ENCODE data around the gene EXOC6B.
A peak's percentile ranks its signal among the peaks of the same experiment; 100 is the strongest.

EXOC6B gene

DNA sequence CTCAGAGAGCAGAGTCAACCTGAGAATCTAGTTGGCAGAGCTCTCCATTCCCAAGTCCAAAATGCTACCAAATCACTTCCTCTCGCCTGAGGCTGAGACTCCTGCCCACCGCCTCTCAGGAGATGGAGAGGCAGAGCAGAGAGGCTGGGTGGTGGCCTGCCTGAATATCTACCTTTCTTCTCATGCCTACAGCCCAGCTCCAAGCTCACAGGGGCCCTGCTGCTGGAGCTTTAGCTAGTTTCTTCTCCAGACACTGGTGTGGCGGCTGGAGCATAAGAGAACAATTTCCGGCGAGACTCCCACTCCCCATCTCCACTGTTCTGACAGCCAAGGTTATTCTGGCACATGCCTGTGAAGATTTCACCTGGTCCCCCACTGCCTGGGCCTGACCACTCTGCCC, 670.1 kb downstream of the EXOC6B start:
- peaks cover 34 to 46% of the 10 kb centered on the region in 2 donors for H3K27me3 ChIP-seq (ENCODE audit: control insufficient read depth in 1 of 2, insufficient read depth in 2 of 2, low read length in 2 of 2)

DNA sequence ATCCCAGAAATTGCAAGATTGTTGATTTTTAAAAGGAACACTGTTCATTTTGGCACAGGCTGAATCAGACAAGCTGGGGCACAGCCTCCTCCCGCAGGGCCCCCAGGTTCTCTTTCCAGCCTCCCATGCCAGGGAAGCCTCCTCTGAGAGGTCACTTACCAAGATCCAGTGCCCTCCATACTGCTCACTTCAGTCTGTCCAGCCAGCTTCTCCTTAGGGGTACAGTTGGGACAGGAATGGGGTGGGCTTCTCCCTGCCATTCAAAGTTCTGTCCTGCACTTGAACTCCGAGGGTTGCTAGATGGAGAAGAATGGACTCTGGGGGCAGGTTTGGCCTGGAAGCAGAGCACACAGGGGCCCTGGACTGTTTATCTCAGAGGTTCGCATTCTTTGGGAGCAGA, 670.7 kb downstream of the EXOC6B start:
- no peaks in the 10 kb centered on the region for H3K36me3 ChIP-seq (ENCODE audit: control insufficient read depth in 2 of 2, insufficient read depth in 2 of 2, low read length in 2 of 2)
- no peak overlapping the region for H3K4me3 ChIP-seq (ENCODE audit: low read length in 2 of 2)
- no peaks in the 10 kb centered on the region for H3K9me3 ChIP-seq (ENCODE audit: control insufficient read depth in 2 of 2, low read length in 2 of 2)
- no peak overlapping the region for H3K9ac ChIP-seq (ENCODE audit: low read length in 2 of 2)
- H3K27me3 ChIP-seq (ENCODE audit: control insufficient read depth in 1 of 2, insufficient read depth in 2 of 2, low read length in 2 of 2) = peaks cover 39 to 50% of the 10 kb centered on the region in 2 donors
- H3K27ac ChIP-seq (ENCODE audit: low read length) = no peak overlapping the region
- peaks cover 5% of the 10 kb centered on the region for H3K4me1 ChIP-seq (ENCODE audit: control insufficient read depth, insufficient read depth, low read length)

More for the DNA sequence above, 670.1 kb downstream of the EXOC6B start:
- no peak overlapping the region for H3K4me3 ChIP-seq (ENCODE audit: low read length in 2 of 2)
- H3K9me3 ChIP-seq (ENCODE audit: control insufficient read depth in 2 of 2, low read length in 2 of 2) = no peaks in the 10 kb centered on the region
- no peak overlapping the region for H3K9ac ChIP-seq (ENCODE audit: low read length in 2 of 2)
- no peaks in the 10 kb centered on the region for H3K4me1 ChIP-seq (ENCODE audit: control insufficient read depth, insufficient read depth, low read length)
- no peaks in the 10 kb centered on the region for H3K36me3 ChIP-seq (ENCODE audit: control insufficient read depth in 2 of 2, insufficient read depth in 2 of 2, low read length in 2 of 2)
- H3K27ac ChIP-seq (ENCODE audit: low read length) = no peak overlapping the region

DNA sequence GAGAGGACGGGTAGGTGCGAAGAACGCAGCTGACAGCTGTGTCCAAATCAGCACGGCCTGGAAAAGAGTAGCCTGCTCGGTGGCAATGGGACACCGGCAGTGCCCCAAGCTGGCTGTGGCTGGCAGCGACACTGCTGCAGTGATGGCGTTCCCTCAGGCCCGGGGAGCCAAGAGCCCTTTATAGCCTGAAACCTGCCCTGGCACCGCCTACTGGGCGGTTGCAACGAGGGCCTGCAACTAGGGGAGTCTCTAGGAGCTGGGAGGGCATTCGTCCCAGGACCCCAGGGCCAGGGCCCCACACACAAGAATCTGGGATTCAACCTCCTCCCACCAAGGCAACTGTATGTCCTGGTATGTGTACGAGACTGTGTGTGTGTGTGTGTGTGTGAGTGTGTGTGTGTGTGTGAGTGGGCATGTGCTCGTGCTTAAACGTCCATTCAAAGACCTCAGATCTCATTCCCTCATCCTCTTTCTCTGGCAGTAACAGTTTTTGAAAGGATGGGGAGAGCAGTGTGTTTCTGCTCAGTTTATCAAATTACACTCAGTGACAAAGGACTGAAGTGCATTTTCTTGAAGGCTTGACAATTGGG, 671.4 kb downstream of the EXOC6B start:
- H3K9me3 ChIP-seq (ENCODE audit: control insufficient read depth in 2 of 2, low read length in 2 of 2) = no peaks in the 10 kb centered on the region
- H3K36me3 ChIP-seq (ENCODE audit: control insufficient read depth in 2 of 2, insufficient read depth in 2 of 2, low read length in 2 of 2) = no peaks in the 10 kb centered on the region
- H3K27ac ChIP-seq (ENCODE audit: low read length) = no peak overlapping the region
- peaks cover 41 to 54% of the 10 kb centered on the region in 2 donors for H3K27me3 ChIP-seq (ENCODE audit: control insufficient read depth in 1 of 2, insufficient read depth in 2 of 2, low read length in 2 of 2)
- peaks cover 12% of the 10 kb centered on the region for H3K4me1 ChIP-seq (ENCODE audit: control insufficient read depth, insufficient read depth, low read length)
- H3K9ac ChIP-seq (ENCODE audit: low read length in 2 of 2) = no peak overlapping the region
- no peak overlapping the region for H3K4me3 ChIP-seq (ENCODE audit: low read length in 2 of 2)

DNA sequence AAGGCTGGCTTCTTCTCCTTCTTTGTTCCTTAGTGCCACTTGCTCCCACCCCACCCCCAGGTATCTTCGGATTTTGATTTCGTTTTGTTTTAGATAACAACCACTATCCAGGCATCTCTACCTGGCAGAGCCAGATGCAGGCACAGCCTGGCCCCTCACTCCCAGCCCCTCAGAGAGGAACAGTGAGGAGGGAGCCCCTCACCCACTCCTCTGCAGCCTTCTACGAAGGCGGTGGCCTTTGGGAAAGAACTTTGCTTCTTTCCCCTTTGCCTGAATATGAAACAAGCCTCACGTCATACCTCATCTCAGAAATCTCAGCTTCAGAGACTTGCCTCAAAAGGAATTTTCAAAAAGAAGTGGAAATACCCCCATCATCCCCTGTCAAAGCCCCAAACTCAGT, 671.9 kb downstream of the EXOC6B start:
- Histone ChIP-seq H3K9ac (ENCODE audit: low read length in 2 of 2) (no peak overlapping the region), H3K27ac (ENCODE audit: low read length) (no peak overlapping the region), H3K36me3 (ENCODE audit: control insufficient read depth in 2 of 2, insufficient read depth in 2 of 2, low read length in 2 of 2) (no peaks in the 10 kb centered on the region), H3K4me3 (ENCODE audit: low read length in 2 of 2) (no peak overlapping the region), H3K27me3 (ENCODE audit: control insufficient read depth in 1 of 2, insufficient read depth in 2 of 2, low read length in 2 of 2) (peaks cover 44 to 60% of the 10 kb centered on the region in 2 donors), H3K9me3 (ENCODE audit: control insufficient read depth in 2 of 2, low read length in 2 of 2) (no peaks in the 10 kb centered on the region), H3K4me1 (ENCODE audit: control insufficient read depth, insufficient read depth, low read length) (peaks cover 18% of the 10 kb centered on the region)

DNA sequence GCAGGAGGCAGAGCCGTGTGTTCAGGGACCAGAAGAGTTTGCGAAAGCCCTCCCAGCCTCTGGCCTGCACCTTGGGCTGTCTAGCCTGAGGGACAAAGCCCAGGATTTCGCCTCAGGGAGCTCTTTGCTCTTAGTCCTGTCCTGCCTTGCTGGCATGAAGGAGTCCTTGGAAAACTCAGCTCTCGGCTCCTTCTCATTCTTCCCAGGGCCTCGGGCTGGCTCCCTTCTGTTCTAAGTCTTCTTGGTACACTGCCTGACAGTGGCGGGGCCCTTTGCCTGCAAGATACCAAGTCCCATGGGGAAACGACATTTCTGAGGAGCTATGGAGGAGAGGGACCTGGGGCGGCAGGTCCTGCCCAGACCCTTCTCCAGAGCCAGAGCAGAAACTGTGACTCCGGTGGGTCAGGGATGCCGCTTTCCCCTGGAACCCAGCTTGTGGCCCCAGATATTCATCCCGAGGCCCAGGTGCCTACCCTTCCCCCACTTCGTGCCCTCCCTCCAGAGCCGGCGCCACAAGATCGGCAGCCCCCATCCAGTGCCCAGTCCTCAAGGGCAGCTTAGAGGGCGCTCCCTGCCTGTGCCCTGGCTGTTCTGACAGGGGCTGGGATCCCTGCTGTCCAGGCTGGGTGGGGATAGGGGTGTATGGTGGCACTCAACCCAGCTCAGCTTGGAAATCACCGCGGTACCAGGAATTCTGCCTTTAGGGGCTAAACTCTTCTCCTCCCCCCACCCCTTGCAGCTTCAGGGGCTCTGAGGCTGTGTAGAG, 672.6 kb downstream of the EXOC6B start:
- Histone ChIP-seq H3K4me1 (ENCODE audit: control insufficient read depth, insufficient read depth, low read length) (peaks cover 19% of the 10 kb centered on the region), H3K36me3 (ENCODE audit: control insufficient read depth in 2 of 2, insufficient read depth in 2 of 2, low read length in 2 of 2) (no peaks in the 10 kb centered on the region), H3K27me3 (ENCODE audit: control insufficient read depth in 1 of 2, insufficient read depth in 2 of 2, low read length in 2 of 2) (peaks cover 41 to 53% of the 10 kb centered on the region in 2 donors), H3K27ac (ENCODE audit: low read length) (no peak overlapping the region), H3K9ac (ENCODE audit: low read length in 2 of 2) (no peak overlapping the region), H3K9me3 (ENCODE audit: control insufficient read depth in 2 of 2, low read length in 2 of 2) (no peaks in the 10 kb centered on the region), H3K4me3 (ENCODE audit: low read length in 2 of 2) (no peak overlapping the region)

DNA sequence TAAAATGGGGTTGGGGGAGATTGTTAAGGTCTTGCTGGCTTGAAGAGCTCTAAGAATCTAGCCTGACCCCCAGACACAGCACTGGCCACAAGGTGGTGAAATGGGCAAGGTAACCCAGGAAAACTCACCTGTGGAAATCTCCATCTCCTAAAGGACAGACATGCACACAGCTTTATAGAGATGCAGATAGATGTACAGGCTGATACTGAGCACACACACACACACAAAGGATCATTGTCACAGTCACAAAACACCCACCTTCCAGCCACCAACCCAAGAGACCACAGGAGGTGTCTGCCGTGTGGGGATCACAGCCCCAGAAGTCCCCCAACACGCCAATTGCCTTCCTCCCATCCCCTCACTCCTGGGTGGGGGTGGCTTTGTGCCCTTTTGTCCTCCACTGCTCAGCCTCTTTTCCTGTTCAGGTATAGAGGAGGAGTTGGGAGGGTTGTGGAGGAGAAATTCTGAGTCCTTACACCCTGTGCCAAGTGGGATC, 674.9 kb downstream of the EXOC6B start:
- Histone ChIP-seq H3K27ac (ENCODE audit: low read length) (no peak overlapping the region), H3K27me3 (ENCODE audit: control insufficient read depth in 1 of 2, insufficient read depth in 2 of 2, low read length in 2 of 2) (peaks cover 54 to 62% of the 10 kb centered on the region in 2 donors), H3K36me3 (ENCODE audit: control insufficient read depth in 2 of 2, insufficient read depth in 2 of 2, low read length in 2 of 2) (no peaks in the 10 kb centered on the region), H3K4me1 (ENCODE audit: control insufficient read depth, insufficient read depth, low read length) (peaks cover 41% of the 10 kb centered on the region), H3K4me3 (ENCODE audit: low read length in 2 of 2) (no peak overlapping the region), H3K9me3 (ENCODE audit: control insufficient read depth in 2 of 2, low read length in 2 of 2) (no peaks in the 10 kb centered on the region), H3K9ac (ENCODE audit: low read length in 2 of 2) (no peak overlapping the region)

DNA sequence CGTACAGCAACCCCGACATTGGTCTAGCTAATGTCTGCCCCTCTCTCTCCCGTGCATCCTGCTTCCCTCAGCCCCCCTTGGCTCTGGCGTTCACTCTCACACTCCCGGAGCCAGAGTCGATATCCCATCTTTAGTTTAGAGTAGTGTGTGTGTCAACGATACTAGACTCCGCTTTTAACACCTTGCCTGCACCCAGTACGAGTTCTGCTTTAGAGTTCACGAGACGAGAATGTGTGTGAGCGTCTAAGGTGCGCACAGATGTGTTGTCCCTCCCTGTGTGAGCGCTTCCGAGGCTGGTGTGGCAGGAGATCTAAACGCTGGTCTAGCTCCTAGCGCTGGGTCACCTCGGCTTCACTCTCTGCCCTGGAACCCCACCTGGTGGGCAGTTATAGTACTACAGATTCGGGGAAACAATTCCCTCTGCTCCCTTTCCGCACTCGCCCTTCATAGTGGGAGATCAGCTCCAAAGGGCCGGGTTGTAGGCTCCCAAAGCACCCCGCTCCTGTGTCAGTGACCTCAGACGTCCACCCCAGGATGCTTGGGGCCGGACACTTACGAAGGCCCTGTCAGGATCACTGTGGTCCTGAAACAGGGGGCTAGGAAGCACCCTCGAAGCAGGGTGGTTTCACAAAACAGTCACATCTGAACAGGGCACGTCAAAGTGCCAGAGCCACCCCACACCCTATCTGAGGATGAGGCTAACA, 675.5 kb downstream of the EXOC6B start:
- Histone ChIP-seq H3K27ac (ENCODE audit: low read length) (no peak overlapping the region), H3K9me3 (ENCODE audit: control insufficient read depth in 2 of 2, low read length in 2 of 2) (no peaks in the 10 kb centered on the region), H3K27me3 (ENCODE audit: control insufficient read depth in 1 of 2, insufficient read depth in 2 of 2, low read length in 2 of 2) (peaks cover 55 to 62% of the 10 kb centered on the region in 2 donors), H3K4me3 (ENCODE audit: low read length in 2 of 2) (peak overlapping the region; percentile 48 to 73), H3K36me3 (ENCODE audit: control insufficient read depth in 2 of 2, insufficient read depth in 2 of 2, low read length in 2 of 2) (no peaks in the 10 kb centered on the region), H3K4me1 (ENCODE audit: control insufficient read depth, insufficient read depth, low read length) (peaks cover 47% of the 10 kb centered on the region), H3K9ac (ENCODE audit: low read length in 2 of 2) (no peak overlapping the region)

DNA sequence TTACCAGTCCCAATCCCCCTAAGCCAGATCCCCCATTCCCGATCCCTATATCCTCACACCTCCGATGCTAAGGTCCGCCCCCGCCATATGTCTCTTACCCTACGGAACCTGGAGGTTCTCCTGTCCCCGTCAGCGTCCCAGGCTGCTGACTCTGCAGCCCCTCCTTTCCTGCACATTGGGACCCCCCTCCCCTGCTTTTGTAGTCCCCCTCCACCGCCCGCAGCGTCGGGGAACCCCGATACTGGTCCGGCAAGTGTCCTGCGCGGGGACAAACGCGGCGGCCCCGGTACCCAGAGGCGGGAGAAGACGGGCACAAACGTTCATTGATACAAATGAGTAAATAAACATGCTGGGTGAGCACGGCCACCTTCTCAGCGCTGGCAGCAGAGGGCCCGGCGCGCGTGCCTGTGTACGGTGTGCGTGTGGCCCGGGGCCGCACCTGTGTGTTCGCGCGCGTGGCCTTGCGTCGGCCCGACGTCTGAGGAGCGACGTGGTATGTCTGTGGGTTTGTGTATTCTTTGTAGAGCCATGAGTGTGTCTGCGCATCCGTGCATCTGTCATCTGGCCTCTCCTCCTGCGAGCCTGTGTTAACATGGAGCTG, 676.2 kb downstream of the EXOC6B start:
- peak overlapping the region; percentile 48 to 73 for H3K4me3 ChIP-seq (ENCODE audit: low read length in 2 of 2)
- H3K9me3 ChIP-seq (ENCODE audit: control insufficient read depth in 2 of 2, low read length in 2 of 2) = no peaks in the 10 kb centered on the region
- peaks cover 53 to 62% of the 10 kb centered on the region in 2 donors for H3K27me3 ChIP-seq (ENCODE audit: control insufficient read depth in 1 of 2, insufficient read depth in 2 of 2, low read length in 2 of 2)
- peaks cover 53% of the 10 kb centered on the region for H3K4me1 ChIP-seq (ENCODE audit: control insufficient read depth, insufficient read depth, low read length)
- no peaks in the 10 kb centered on the region for H3K36me3 ChIP-seq (ENCODE audit: control insufficient read depth in 2 of 2, insufficient read depth in 2 of 2, low read length in 2 of 2)
- H3K27ac ChIP-seq (ENCODE audit: low read length) = no peak overlapping the region
- H3K9ac ChIP-seq (ENCODE audit: low read length in 2 of 2) = no peak overlapping the region

DNA sequence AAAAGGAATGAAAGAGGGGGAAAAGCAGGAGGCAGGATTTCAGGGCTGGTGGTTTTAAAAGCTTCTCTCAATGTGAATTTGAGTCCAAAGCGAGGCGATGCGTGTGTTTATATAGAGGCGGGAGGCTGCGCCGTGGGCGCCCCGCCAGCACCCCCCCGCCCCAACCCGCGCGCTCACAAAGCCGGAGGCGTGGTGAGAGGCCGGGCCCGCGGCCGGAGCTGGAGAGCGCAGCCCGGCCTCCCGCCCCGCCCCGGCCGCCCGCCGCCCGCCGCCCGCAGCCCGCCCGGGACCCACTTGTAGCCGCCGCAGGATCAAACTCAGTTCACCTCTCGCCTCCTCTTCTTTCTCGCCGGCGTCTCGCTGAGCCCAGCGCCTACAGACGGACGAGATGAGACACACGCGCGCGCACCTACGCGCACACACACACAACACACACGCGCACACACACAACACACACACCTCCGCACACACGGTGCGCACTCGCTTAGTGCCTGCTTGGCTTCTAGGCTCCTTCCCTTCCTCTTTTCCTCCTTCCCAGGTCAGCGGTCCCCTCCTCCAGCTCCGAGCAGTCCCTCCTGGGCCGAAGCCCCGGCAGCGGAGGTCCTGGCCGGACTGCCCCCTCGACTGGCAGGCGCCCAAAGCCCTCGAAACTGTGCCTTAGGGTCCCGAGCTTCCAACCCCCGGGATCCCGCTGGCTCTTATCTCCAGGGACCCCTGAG, 676.8 kb downstream of the EXOC6B start:
- H3K27me3 ChIP-seq (ENCODE audit: control insufficient read depth in 1 of 2, insufficient read depth in 2 of 2, low read length in 2 of 2) = peaks cover 51 to 66% of the 10 kb centered on the region in 2 donors
- H3K36me3 ChIP-seq (ENCODE audit: control insufficient read depth in 2 of 2, insufficient read depth in 2 of 2, low read length in 2 of 2) = no peaks in the 10 kb centered on the region
- peak overlapping the region; percentile 70 to 73 for H3K4me3 ChIP-seq (ENCODE audit: low read length in 2 of 2)
- H3K27ac ChIP-seq (ENCODE audit: low read length) = no peak overlapping the region
- H3K9me3 ChIP-seq (ENCODE audit: control insufficient read depth in 2 of 2, low read length in 2 of 2) = no peaks in the 10 kb centered on the region
- H3K4me1 ChIP-seq (ENCODE audit: control insufficient read depth, insufficient read depth, low read length) = peaks cover 57% of the 10 kb centered on the region
- peak overlapping the region in 1 of 2 donors; percentile 28 for H3K9ac ChIP-seq (ENCODE audit: low read length in 2 of 2)

All from stomach smooth muscle (tissue), 2 donors.